Calu3 (cell line): ENCODE measurements around the gene COL19A1. TPM values are rescaled to one million over a fixed set of nuclear protein-coding genes. Genes with fewer than 3 reads are reported as not detected.

ENCODE experiments used
- BruUV-seq: library from RNA; stranded (reverse); fragments of 400-500 nt; replicated peaks from 2 replicates; lab custom pipeline; 2021; lab: Mats Ljungman, UMichigan
- CTCF ChIA-PET: fragments of 300-600 bp; sonication (Branson Sonifier 250); formaldehyde crosslinking; loops from one replicate; lab custom pipeline; 2022; ENCODE audit warnings: antibody characterized with exemption; lab: Charles Lee
- DNase-seq: peaks from one replicate; pipeline ENCODE4 v3.0.0; 2022
- H3K27ac Mint-ChIP-seq: one replicate; pipeline ENCODE4 v1.8.0; 2022; ENCODE audit warnings: mixed read lengths; ENCODE audit not compliant: unreplicated experiment
- H3K27me3 Mint-ChIP-seq: one replicate; pipeline ENCODE4 v1.8.0; 2022; ENCODE audit warnings: mixed read lengths; ENCODE audit not compliant: unreplicated experiment
- H3K36me3 Mint-ChIP-seq: one replicate; pipeline ENCODE4 v1.8.0; 2022; ENCODE audit warnings: mild to moderate bottlenecking, moderate library complexity, mixed read lengths; ENCODE audit not compliant: insufficient read depth, unreplicated experiment
- H3K4me1 Mint-ChIP-seq: one replicate; pipeline ENCODE4 v1.8.0; 2022; ENCODE audit warnings: mild to moderate bottlenecking, low read depth, mixed read lengths; ENCODE audit not compliant: unreplicated experiment
- H3K4me3 Mint-ChIP-seq: one replicate; pipeline ENCODE4 v1.8.0; 2022; ENCODE audit warnings: mild to moderate bottlenecking, low read depth, moderate library complexity, mixed read lengths; ENCODE audit not compliant: unreplicated experiment
- H3K9me3 Mint-ChIP-seq: one replicate; pipeline ENCODE4 v1.8.0; 2022; ENCODE audit warnings: low read depth, mixed read lengths; ENCODE audit not compliant: unreplicated experiment
- CTCF ChIP-seq: fragments of 200-600 bp; IDR thresholded peaks from one replicate; pipeline ENCODE4 v1.8.0; 2022; ENCODE audit warnings: antibody characterized with exemption; ENCODE audit not compliant: unreplicated experiment
- intact Hi-C: fragments of 100-400 bp; cut with micrococcal nuclease; formaldehyde crosslinking; loops from one replicate; pipeline ENCODE4 v1.10.0; 2022; ENCODE audit not compliant: unreplicated experiment
- total RNA-seq: library from RNA; stranded (reverse); gene quantifications from 2 replicates; pipeline ENCODE4 v1.2.3, GENCODE V29; 2022

The COL19A1 gene
- total RNA-seq, 1 experiment from 2014 or later, result not detected

DNA sequence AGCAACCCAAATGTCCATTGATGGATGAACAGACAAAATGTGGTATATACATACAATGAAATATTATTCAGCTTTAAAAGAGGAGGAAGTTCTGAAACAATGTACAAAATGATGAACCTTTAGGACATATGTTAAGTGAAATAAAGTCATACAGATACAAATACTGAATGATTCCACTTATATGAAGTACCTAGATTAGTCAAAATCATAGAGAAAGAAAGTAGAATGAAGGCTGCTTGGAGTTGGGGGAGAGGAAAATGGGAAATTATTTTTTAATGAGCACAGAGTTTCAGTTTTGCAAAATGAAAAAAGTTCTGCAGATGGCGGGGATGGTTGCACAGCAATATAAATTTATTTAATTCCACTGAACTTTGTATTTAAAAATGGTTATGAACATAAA is 12.4 kb downstream of the COL19A1 start:
- intact Hi-C loops, result no loop called here
- Mint-ChIP-seq H3K27ac (no peak overlapping the region), H3K9me3 (peaks cover 2% of the 10 kb centered on the region), H3K36me3 (no peaks in the 10 kb centered on the region), H3K27me3 (no peaks in the 10 kb centered on the region), H3K4me3 (no peak overlapping the region), H3K4me1 (no peaks in the 10 kb centered on the region)
- no TSS peak for BruUV-seq
- DNase-seq, result no peak
- CTCF ChIA-PET, result no interaction called here
- no peak for TF ChIP-seq CTCF

DNA sequence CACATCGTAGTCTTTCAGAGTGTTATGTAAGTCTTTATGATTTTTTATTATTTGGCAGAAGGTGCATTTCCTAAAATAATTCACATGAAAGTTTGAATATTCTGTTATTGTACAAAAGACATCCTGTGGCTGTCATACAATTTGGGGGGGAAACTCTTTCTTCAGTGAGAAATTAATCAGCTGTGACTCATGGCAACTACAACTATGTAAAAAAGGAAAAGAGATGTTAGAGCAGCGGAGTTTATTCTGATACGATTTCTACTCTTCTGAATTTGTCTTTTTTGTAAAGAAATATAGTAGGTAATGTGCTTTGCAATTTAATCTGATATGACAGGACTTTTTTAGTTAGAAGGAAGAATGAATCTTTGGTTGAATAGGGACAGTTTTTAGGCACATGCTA is 14.2 kb downstream of the COL19A1 start:
- intact Hi-C loops, result no loop called here
- TF ChIP-seq CTCF, result no peak
- H3K9me3 Mint-ChIP-seq, result no peaks in the 10 kb centered on the region
- H3K4me3 Mint-ChIP-seq, result no peak overlapping the region
- DNase-seq, result no peak
- no peaks in the 10 kb centered on the region for H3K27me3 Mint-ChIP-seq
- no peak overlapping the region for H3K27ac Mint-ChIP-seq
- CTCF ChIA-PET, result no interaction called here
- no peaks in the 10 kb centered on the region for H3K4me1 Mint-ChIP-seq
- no TSS peak for BruUV-seq
- no peaks in the 10 kb centered on the region for H3K36me3 Mint-ChIP-seq

DNA sequence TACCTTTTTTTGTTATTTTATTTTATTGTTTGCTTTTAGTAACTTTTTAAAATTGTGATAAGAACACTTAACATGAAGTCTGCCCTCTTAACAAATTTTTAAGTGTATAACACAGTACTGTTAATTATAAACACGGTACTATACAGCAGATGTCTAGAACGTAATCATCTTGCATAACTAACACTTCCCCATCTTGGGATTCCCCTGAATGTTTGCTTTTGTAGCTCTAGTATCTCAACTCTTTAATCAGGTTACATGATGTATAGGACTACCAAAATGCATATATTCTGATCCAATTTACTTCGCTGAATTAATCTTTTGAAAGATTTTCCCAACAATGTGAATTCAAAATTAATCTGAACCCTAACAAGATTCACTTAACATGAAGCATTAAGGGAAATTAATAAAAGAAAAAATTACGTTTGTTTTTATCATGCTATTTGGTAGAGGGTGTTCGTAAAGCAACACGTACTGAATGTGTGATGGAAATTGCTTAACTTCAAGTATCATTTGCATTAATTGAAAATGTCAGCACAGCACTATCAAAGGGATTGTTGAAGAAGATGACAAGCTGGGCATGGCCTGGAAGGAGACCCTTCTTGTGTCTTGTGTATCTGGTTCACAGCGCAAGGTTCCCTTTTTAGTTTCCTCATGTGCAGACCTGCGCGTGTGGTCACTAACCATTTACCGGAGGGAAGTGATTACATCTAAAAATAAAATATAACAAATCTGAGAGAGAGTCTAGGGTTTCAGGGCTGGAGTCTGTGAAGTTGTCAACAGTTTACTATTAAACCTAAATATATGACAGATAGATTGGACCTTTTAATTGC is 15.2 kb downstream of the COL19A1 start:
- Mint-ChIP-seq H3K4me1 (no peaks in the 10 kb centered on the region), H3K27me3 (no peaks in the 10 kb centered on the region), H3K27ac (no peak overlapping the region), H3K9me3 (no peaks in the 10 kb centered on the region), H3K36me3 (no peaks in the 10 kb centered on the region), H3K4me3 (no peak overlapping the region)
- DNase-seq, result no peak
- BruUV-seq, result no TSS peak
- intact Hi-C loops, result no loop called here
- CTCF ChIA-PET, result no interaction called here
- no peak for TF ChIP-seq CTCF

GRCh38 chr6:69883551-69883950 is 17.2 kb downstream of the COL19A1 start:
- intact Hi-C loops, result no loop called here

More at GRCh38 chr6:69883551-69883950, 17.2 kb downstream of the COL19A1 start:
- Mint-ChIP-seq H3K27me3 (no peaks in the 10 kb centered on the region), H3K4me1 (no peaks in the 10 kb centered on the region), H3K27ac (no peak overlapping the region), H3K36me3 (no peaks in the 10 kb centered on the region), H3K9me3 (no peaks in the 10 kb centered on the region), H3K4me3 (no peak overlapping the region)
- no TSS peak for BruUV-seq
- DNase-seq, result no peak
- no peak for TF ChIP-seq CTCF
- CTCF ChIA-PET, result no interaction called here
